IMR-90 (cell line): Measurements from ENCODE around the gene GADD45A. TPM values are rescaled to one million over a fixed set of nuclear protein-coding genes. Genes with fewer than 3 reads are reported as not detected.

ENCODE experiments used
- ATAC-seq: fragments of 200-7000 bp; cut with Tn5 transposase; 2 replicates; pipeline ENCODE4 v1.9.1; 2020; ENCODE audit warnings: low read depth, mild to moderate bottlenecking, moderate library complexity
- BruUV-seq: library from RNA; stranded (reverse); fragments of 400-500 nt; replicated peaks from 2 replicates; lab custom pipeline; 2021; lab: Mats Ljungman, UMichigan
- CTCF ChIA-PET: fragments of 300-600 bp; formaldehyde crosslinking; extraction: SDS; loops from one replicate; lab custom pipeline; 2021; ENCODE audit warnings: antibody characterized with exemption; lab: Yijun Ruan, JAX
- POLR2A ChIA-PET: fragments of 300-600 bp; sonication (Branson Sonifier 250); formaldehyde crosslinking; loops from one replicate; lab custom pipeline; 2022; ENCODE audit warnings: antibody characterized with exemption; ENCODE audit not compliant: unreplicated experiment; lab: Charles Lee
- DNase-seq: peaks from one replicate; pipeline ENCODE4 v3.0.0; 2013
- H2AFZ ChIP-seq: replicated peaks from 2 replicates; pipeline ENCODE3; 2013; ENCODE audit warnings: low read length, mild to moderate bottlenecking; ENCODE audit not compliant: poor library complexity
- H2AK5ac ChIP-seq: 2 replicates; pipeline ENCODE4 v1.6.1; 2013; ENCODE audit warnings: low read depth, low read length, inconsistent platforms
- H2AK9ac ChIP-seq: replicated peaks from 2 replicates; pipeline ENCODE3; 2013; ENCODE audit warnings: mild to moderate bottlenecking, low read depth, low read length, moderate library complexity; ENCODE audit not compliant: poor library complexity
- H2BK120ac ChIP-seq: 2 replicates; pipeline ENCODE4 v1.6.1; 2013; ENCODE audit warnings: low read depth, low read length, inconsistent platforms
- H2BK15ac ChIP-seq: 3 replicates; pipeline ENCODE4 v1.6.1; 2013; ENCODE audit warnings: low read depth, low read length, inconsistent platforms
- H2BK20ac ChIP-seq: 2 replicates; pipeline ENCODE4 v1.6.1; 2013; ENCODE audit warnings: low read depth, mild to moderate bottlenecking, inconsistent platforms, low read length, moderate library complexity
- H2BK5ac ChIP-seq: 2 replicates; pipeline ENCODE4 v1.6.1; 2013; ENCODE audit warnings: mild to moderate bottlenecking, low read depth, low read length, inconsistent platforms; ENCODE audit not compliant: poor library complexity, severe bottlenecking
- H3K14ac ChIP-seq: replicated peaks from 2 replicates; pipeline ENCODE4 v1.6.1; 2013; ENCODE audit warnings: low read depth, low read length, inconsistent platforms
- H3K18ac ChIP-seq: 2 replicates; pipeline ENCODE4 v1.6.1; 2013; ENCODE audit warnings: low read depth, low read length, control low read depth
- H3K23ac ChIP-seq: 2 replicates; pipeline ENCODE4 v1.6.1; 2013; ENCODE audit warnings: low read depth, low read length, inconsistent platforms
- H3K27ac ChIP-seq: 2 replicates; pipeline ENCODE4 v1.5.1; 2013; ENCODE audit warnings: mild to moderate bottlenecking, control low read depth, low read length; ENCODE audit not compliant: insufficient read depth
- H3K27me3 ChIP-seq: 2 replicates; pipeline ENCODE4 v1.6.1; 2013; ENCODE audit warnings: low read length; ENCODE audit not compliant: control insufficient read depth, insufficient read depth
- H3K36me3 ChIP-seq: 2 replicates; pipeline ENCODE4 v1.6.1; 2013; ENCODE audit warnings: low read length, mixed read lengths; ENCODE audit not compliant: control insufficient read depth, insufficient read depth
- H3K4ac ChIP-seq: 2 replicates; pipeline ENCODE4 v1.6.1; 2013; ENCODE audit warnings: low read depth, low read length, inconsistent platforms
- H3K4me1 ChIP-seq: 2 replicates; pipeline ENCODE4 v1.6.1; 2013; ENCODE audit warnings: low read length, mixed read lengths; ENCODE audit not compliant: control insufficient read depth, insufficient read depth
- H3K4me2 ChIP-seq: 2 replicates; pipeline ENCODE4 v1.6.1; 2013; ENCODE audit warnings: low read depth, mild to moderate bottlenecking, control low read depth, low read length, moderate library complexity
- H3K4me3 ChIP-seq: 2 replicates; pipeline ENCODE4 v1.5.1; 2013; ENCODE audit warnings: low read depth, mild to moderate bottlenecking, control low read depth, low read length, moderate library complexity; ENCODE audit not compliant: insufficient read depth
- H3K56ac ChIP-seq: 2 replicates; pipeline ENCODE4 v1.6.1; 2013; ENCODE audit warnings: low read length, inconsistent platforms; ENCODE audit not compliant: insufficient read depth; ENCODE audit errors: extremely low read depth
- H3K79me1 ChIP-seq, 2 experiments: 2 replicates each; pipeline ENCODE4 v1.6.1; 2013; ENCODE audit warnings: low read length in 2 of 2, inconsistent platforms in 1 of 2, low read depth in 1 of 2
- H3K9ac ChIP-seq: 2 replicates; pipeline ENCODE4 v1.6.1; 2013; ENCODE audit warnings: low read depth, low read length, control low read depth
- H3K9me1 ChIP-seq: 2 replicates; pipeline ENCODE4 v1.6.1; 2013; ENCODE audit warnings: low read length, inconsistent platforms; ENCODE audit not compliant: insufficient read depth
- H3K9me3 ChIP-seq: 2 replicates; pipeline ENCODE4 v1.6.1; 2013; ENCODE audit warnings: low read length; ENCODE audit not compliant: control insufficient read depth, insufficient read depth
- H4K20me1 ChIP-seq: 2 replicates; pipeline ENCODE4 v1.6.1; 2013; ENCODE audit warnings: low read length, inconsistent platforms; ENCODE audit not compliant: insufficient read depth
- H4K5ac ChIP-seq: 2 replicates; pipeline ENCODE4 v1.6.1; 2013; ENCODE audit warnings: mild to moderate bottlenecking, low read depth, low read length, control low read depth
- H4K8ac ChIP-seq, 2 experiments: 2 replicates each; pipeline ENCODE4 v1.6.1; 2013; ENCODE audit warnings: low read depth in 2 of 2, low read length in 2 of 2, control low read depth in 1 of 2, inconsistent platforms in 1 of 2
- H4K91ac ChIP-seq: 2 replicates; pipeline ENCODE4 v1.6.1; 2013; ENCODE audit warnings: low read depth, low read length, inconsistent platforms; ENCODE audit not compliant: insufficient read depth
- BHLHE40 ChIP-seq: fragments of 150-350 bp; IDR thresholded peaks from 2 replicates; pipeline ENCODE4 v1.6.1; 2016; ENCODE audit warnings: mild to moderate bottlenecking, low read depth, low read length
- CEBPB ChIP-seq: IDR thresholded peaks from 2 replicates; pipeline ENCODE4 v1.6.1; 2012; ENCODE audit warnings: low read depth, low read length, improper control_type of control experiment
- CHD1 ChIP-seq: IDR thresholded peaks from 2 replicates; pipeline ENCODE4 v1.6.1; 2012; ENCODE audit warnings: low read depth, low read length, improper control_type of control experiment
- ELK1 ChIP-seq: fragments of 150-350 bp; IDR thresholded peaks from 2 replicates; pipeline ENCODE4 v1.6.1; 2016; ENCODE audit warnings: low read depth, mild to moderate bottlenecking, low read length, moderate library complexity, borderline replicate concordance
- FOS ChIP-seq: fragments of 150-350 bp; IDR thresholded peaks from 2 replicates; pipeline ENCODE4 v1.6.1; 2016; ENCODE audit warnings: low read depth, low read length
- MAFK ChIP-seq: IDR thresholded peaks from 2 replicates; pipeline ENCODE4 v1.6.1; 2012; ENCODE audit warnings: low read depth, low read length, improper control_type of control experiment
- MAZ ChIP-seq: IDR thresholded peaks from 2 replicates; pipeline ENCODE4 v1.6.1; 2012; ENCODE audit warnings: low read depth, mild to moderate bottlenecking, low read length, improper control_type of control experiment, moderate library complexity, borderline replicate concordance
- MXI1 ChIP-seq: IDR thresholded peaks from 2 replicates; pipeline ENCODE4 v1.6.1; 2012; ENCODE audit warnings: low read depth, mild to moderate bottlenecking, low read length, moderate library complexity, borderline replicate concordance
- NFE2L2 ChIP-seq: fragments of 150-350 bp; IDR thresholded peaks from 2 replicates; pipeline ENCODE4 v1.6.1; 2016; ENCODE audit warnings: low read depth, mild to moderate bottlenecking, low read length
- POLR2A ChIP-seq: IDR thresholded peaks from 2 replicates; pipeline ENCODE4 v1.6.1; 2012; ENCODE audit warnings: mild to moderate bottlenecking, low read depth, low read length
- RAD21 ChIP-seq: IDR thresholded peaks from 2 replicates; pipeline ENCODE4 v1.6.1; 2012; ENCODE audit warnings: low read length, improper control_type of control experiment
- RCOR1 ChIP-seq: IDR thresholded peaks from 2 replicates; pipeline ENCODE4 v1.6.1; 2012; ENCODE audit warnings: mild to moderate bottlenecking, low read length, improper control_type of control experiment; ENCODE audit not compliant: insufficient replicate concordance
- RFX5 ChIP-seq: IDR thresholded peaks from 2 replicates; pipeline ENCODE4 v1.8.0; 2012; ENCODE audit warnings: low read depth, mild to moderate bottlenecking, low read length, moderate library complexity
- USF2 ChIP-seq: fragments of 150-350 bp; IDR thresholded peaks from 2 replicates; pipeline ENCODE4 v1.6.1; 2017; ENCODE audit warnings: mild to moderate bottlenecking, antibody characterized with exemption, low read length, low read depth
- WGBS, 2 experiments: methylation state at CpG; one replicate each; pipeline versions ENCODE4 v1.1.5 to v1.1.7; 2013; ENCODE audit warnings: missing lambda C conversion rate in 2 of 2; ENCODE audit not compliant: insufficient read length in 1 of 2; ENCODE audit errors: extremely low coverage in 2 of 2; 5-methylcytosine and 5-hydroxymethylcytosine counted together
- dilution Hi-C: fragments of 300-500 bp; cut with HindIII; formaldehyde crosslinking; loops from one replicate; pipeline ENCODE4 v1.14.3; 2018; ENCODE audit warnings: low sequenced_read_pairs; ENCODE audit not compliant: unreplicated experiment
- in situ Hi-C: fragments of 300-500 bp; cut with MboI; formaldehyde crosslinking; loops from 3 replicates; pipeline ENCODE4 v1.14.3; 2019; ENCODE audit warnings: low sequenced_read_pairs, inconsistent platforms, mixed read lengths
- intact Hi-C: fragments of 100-400 bp; cut with micrococcal nuclease; formaldehyde crosslinking; loops from 2 replicates; pipeline ENCODE4 v1.10.0; 2022
- polyA plus RNA-seq, 3 experiments: library from polyadenylated mRNA; depleted of rRNA; stranded (reverse); fragments of >200 nt; gene quantifications; 2 replicates each; pipeline ENCODE4 v1.2.3, GENCODE V29; 2012; ENCODE audit warnings: low replicate concordance in 1 of 3
- total RNA-seq: library from RNA; depleted of rRNA; stranded (reverse); fragments of >200 nt; gene quantifications from 2 replicates; pipeline ENCODE4 v1.2.3, GENCODE V29; 2012

Gene GADD45A
- total and polyA plus RNA-seq, 2 of the 4 experiments (the other 2 are of a cell fraction), result 10.9 to 114 TPM

GRCh38 chr1:67735806-67736627 lies 51.0 kb downstream of the GADD45A start (continued):
- TF ChIP-seq ELK1, result no peak

GRCh38 chr1:67736750-67737149 lies 51.7 kb downstream of the GADD45A start:
- Histone ChIP-seq H3K9me1 (peaks cover 50% of the 10 kb centered on the region), H3K27ac (peak overlapping the region; percentile 63), H3K4me3 (no peak overlapping the region), H2AFZ (no peak overlapping the region), H3K14ac (peak overlapping the region; percentile 63), H2BK15ac (peak overlapping the region; percentile 17; the same call in 2 of the 3 replicates), H4K20me1 (peaks cover 6% of the 10 kb centered on the region), H2BK20ac (peak overlapping the region; percentile 72; the same call in 1 of the 2 replicates), H3K79me1 (peaks cover 50 to 82% of the 10 kb centered on the region in 2 experiments), H3K4me1 (peaks cover 18% of the 10 kb centered on the region), H3K27me3 (no peaks in the 10 kb centered on the region), H3K36me3 (peaks cover 3% of the 10 kb centered on the region; the same call in 1 of the 2 replicates), H3K4me2 (peak overlapping the region; percentile 37; the same call in 1 of the 2 replicates), H4K91ac (peak overlapping the region; percentile 82), H3K56ac (peak overlapping the region; percentile 49), H2AK5ac (peak overlapping the region; percentile 83; the same call in 1 of the 2 replicates), H2AK9ac (peak overlapping the region; percentile 85), H4K5ac (peak overlapping the region; percentile 20), H3K4ac (peak overlapping the region; percentile 69), H4K8ac (peak overlapping the region; percentile 21 to 82; a peak in 3 of 4 replicates), H3K9ac (no peak overlapping the region), H2BK5ac (peak overlapping the region; percentile 37), H2BK120ac (peak overlapping the region; percentile 58), H3K9me3 (no peaks in the 10 kb centered on the region), H3K18ac (peak overlapping the region; percentile 4; the same call in 1 of the 2 replicates), H3K23ac (peak overlapping the region; percentile 77; the same call in 1 of the 2 replicates)
- DNase-seq (no peak), ATAC-seq (no peak)
- ChIA-PET CTCF (interaction anchor here (0.8 kb wide), 1 partner anchor 202 kb away, joined by 4 read pairs; no protein-coding TSS in a partner anchor), POLR2A (interaction anchor here (0.6 kb wide), 1 partner anchor 51 kb away, joined by 3 read pairs; no protein-coding TSS in a partner anchor)
- no CpG with 5 or more reads among the region's 3 CpGs for WGBS, 2 experiments
- in situ Hi-C loops, result no loop called here
- BruUV-seq, result no TSS peak
- intact Hi-C loops, result no loop called here
- dilution Hi-C loops, result no loop called here
- TF ChIP-seq MAFK (no peak), FOS (no peak), BHLHE40 (no peak), CEBPB (no peak), RCOR1 (no peak), USF2 (no peak), MXI1 (no peak), CHD1 (no peak), NFE2L2 (no peak), RAD21 (no peak), RFX5 (no peak), POLR2A (no peak), MAZ (no peak)
